H54 (cell line): ENCODE data around the gene ERG.

Experiments used
- DNase-seq: peaks from one replicate; pipeline ENCODE4 v3.0.0; 2011; ENCODE audit warnings: low spot score, mixed read lengths; ENCODE audit not compliant: insufficient read length
- FAIRE-seq: peaks from 3 replicates; lab custom pipeline; 2011; peaks lifted over from hg19 to GRCh38; lab: Jason Lieb, UNC
- POLR2A ChIP-seq: IDR thresholded peaks from 2 replicates; pipeline ENCODE4 v1.6.1; 2011; ENCODE audit warnings: low read depth, mild to moderate bottlenecking, low read length

The ERG gene

GRCh38 chr21:38392661-38393060 lies 105.6 kb downstream of the ERG start:
- DNase-seq (no peak), FAIRE-seq (no peak)
- no peak for TF ChIP-seq POLR2A

DNA sequence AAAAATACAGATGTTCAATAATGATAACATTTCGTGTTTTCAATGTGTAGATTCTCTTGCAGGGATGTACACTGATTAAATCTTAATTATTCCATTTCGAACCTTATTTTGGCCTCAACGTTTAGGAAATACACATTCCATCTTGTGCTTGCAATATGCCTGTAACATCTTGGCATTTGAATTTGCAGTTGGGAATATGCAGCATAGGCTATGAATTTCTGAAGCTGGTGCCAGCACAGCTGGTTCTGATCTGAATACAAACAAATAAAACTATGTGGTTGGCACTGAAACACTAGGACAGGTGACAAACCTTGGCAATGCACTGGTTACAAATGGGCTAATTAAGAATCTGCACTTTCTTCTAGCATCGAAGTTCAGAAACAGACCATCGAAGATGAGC lies 108.4 kb downstream of the ERG start:
- FAIRE-seq (no peak), DNase-seq (no peak)
- no peak for TF ChIP-seq POLR2A

- no peak for FAIRE-seq
- TF ChIP-seq POLR2A: no peak
- DNase-seq: no peak
These were observed 109.0 kb downstream of the ERG start for GRCh38 chr21:38389354-38389676.

GRCh38 chr21:38388647-38389353 lies 109.5 kb downstream of the ERG start:
- TF ChIP-seq POLR2A: no peak

GRCh38 chr21:38388203-38388602 lies 110.1 kb downstream of the ERG start:
- TF ChIP-seq POLR2A: no peak
- DNase-seq: no peak
- FAIRE-seq: no peak

More at GRCh38 chr21:38388647-38389353, 109.5 kb downstream of the ERG start:
- FAIRE-seq (no peak), DNase-seq (no peak)

DNA sequence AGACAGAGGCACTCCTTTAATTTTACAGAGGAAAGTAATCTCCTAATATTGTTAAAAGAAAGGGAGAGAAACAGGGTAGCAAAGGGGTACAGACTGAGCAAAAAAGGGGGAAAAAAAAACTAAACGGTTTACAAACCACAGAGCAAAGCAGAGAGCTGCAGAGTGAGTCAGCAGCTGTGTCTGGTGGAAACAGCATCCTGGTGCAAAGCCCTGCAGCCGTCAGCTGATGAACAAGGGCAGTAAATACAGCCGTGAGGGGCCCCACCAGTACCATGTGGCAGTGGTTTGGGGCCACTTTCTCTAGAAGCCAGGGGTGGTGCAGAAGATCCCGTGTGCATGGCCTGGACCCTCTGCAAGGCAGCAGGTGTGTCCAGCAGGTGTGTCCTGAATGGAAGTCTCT lies 111.3 kb downstream of the ERG start:
- no peak for TF ChIP-seq POLR2A
- DNase-seq: no peak
- FAIRE-seq: no peak

DNA sequence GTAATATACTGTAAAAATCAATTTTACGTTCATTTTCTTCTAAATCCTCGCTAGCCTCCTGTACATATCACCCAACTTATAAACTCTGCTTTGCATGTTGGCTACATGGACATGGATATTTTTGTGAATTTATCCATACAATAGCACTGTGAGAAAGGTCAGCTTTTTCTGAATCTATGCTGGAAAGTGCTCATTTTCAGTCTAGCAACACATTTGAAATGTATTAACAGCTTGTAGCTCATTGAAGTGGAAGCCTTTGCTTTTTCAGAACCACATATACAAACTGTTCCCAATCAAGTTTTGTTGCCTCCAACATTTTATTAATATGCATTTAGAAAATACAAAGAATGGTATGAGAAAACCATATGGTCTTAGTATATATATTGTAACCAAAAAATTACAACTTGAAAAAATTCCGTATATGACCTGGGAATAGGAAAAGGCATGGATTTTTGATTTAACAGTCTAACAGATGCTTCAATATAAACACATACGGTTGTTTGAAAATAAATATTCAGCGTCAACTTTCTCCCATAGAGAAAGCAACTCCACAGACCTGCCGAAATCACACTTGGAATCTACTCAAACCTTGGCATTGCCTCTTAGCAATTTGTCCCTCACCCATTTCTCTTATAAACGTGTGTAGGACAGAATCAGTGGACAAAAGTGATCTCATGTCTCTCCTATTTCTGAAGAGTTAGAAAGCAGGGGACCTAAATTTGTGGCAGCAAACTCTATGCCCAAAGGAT lies 112.7 kb downstream of the ERG start:
- FAIRE-seq: no peak
- TF ChIP-seq POLR2A: no peak
- no peak for DNase-seq

DNA sequence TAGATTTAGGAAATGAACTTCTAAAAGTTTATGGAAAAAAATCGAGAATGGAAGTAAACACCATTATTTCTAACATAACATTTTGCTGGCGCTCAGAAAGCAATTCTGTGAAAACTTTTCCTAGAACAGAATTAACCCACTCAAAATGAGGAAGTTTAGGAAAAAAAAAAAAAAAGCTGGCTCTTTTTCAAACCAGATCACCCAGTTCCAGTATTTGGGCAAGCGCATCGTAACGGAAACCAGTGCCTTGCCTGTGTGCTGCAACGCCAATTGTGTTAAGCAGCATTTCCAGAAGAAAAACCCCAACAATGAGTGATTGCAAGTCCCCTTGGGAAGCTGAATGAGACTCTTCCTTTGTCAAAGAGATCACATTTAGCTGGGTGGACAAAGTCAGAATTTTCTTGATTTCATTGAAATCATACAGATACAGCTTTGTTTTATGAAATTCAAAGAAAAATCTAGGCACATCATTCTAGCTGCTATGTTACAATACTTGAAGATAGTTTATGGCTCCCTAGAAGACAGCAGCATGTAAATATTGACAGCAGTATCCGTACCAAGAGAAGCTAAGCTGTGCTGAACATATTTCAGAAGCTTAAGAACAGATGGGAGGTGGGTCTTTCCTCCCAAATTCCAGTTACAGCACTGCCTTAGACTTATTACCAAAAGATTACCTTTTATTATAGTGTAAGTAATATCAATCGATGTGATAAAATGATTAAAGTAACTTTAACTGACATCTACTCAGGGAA lies 113.4 kb downstream of the ERG start:
- DNase-seq: no peak
- no peak for FAIRE-seq
- TF ChIP-seq POLR2A: no peak

- FAIRE-seq (no peak), DNase-seq (no peak)
- no peak for TF ChIP-seq POLR2A
These were observed 114.1 kb downstream of the ERG start for GRCh38 chr21:38384238-38384560.

DNA sequence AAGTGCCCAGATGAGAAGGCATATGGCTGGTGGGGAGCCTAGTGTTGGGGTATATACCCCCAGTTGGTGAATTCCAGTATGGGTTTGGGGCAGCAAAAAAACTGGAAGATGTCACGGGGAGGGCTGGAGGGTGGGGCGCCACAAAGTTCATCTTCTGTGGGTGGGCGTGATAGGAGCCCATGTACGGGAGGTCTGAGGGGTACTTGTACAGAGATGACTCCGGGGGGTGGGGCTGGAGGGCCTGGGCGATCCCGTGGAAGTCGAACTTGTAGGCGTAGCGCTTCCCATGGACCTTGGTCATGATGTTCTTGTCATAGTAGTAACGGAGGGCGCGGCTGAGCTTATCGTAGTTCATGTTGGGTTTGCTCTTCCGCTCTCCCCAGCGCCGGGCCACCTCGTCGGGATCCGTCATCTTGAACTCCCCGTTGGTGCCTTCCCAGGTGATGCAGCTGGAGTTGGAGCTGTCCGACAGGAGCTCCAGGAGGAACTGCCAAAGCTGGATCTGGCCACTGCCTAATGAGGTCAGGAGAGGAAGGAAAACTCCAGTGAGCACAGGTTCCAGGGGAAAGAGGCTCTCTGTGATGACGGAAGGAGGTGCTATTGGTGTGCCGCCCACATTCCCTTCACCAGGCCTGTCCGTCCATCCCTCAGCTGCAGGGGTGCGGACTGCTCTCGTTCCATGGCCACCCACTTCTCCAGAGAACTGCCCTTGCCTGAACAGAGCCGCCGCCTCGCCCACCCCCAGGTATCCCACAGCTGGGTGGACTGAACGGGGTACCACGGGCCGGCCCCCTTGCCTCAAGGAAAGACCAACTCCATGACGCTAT lies 114.7 kb downstream of the ERG start:
- TF ChIP-seq POLR2A: no peak

GRCh38 chr21:38380481-38381137 lies 117.7 kb downstream of the ERG start:
- FAIRE-seq (no peak), DNase-seq (no peak)
- TF ChIP-seq POLR2A: no peak

More for the DNA sequence above, 114.7 kb downstream of the ERG start:
- FAIRE-seq (no peak), DNase-seq (no peak)

DNA sequence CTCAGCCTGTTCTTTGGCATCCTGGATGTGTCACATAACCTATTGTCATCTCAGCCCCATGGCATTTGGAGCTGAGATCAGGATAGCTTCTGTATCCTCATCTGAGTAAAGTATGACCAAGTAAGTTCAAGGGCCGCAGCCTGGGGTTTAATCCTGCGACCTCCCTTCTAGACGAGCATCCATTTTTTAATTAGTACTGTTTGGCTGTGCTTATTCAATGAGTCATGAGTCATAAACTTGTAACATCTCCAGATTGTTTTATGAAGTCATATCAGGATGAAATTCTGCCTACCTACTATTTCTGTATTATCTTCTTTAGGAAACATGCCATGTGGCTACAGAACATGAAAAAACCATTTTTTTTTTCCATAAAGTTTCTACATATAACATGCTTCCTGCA lies 119.1 kb downstream of the ERG start:
- DNase-seq (no peak), FAIRE-seq (no peak)
- TF ChIP-seq POLR2A: no peak
